ENCODE results near the gene NELL1.

- no peak for TF ChIP-seq EZH2 (IDR thresholded peaks at IDR 0.05; ENCODE audit: borderline replicate concordance, low read length)
- TF ChIP-seq CTCF (conservative IDR thresholded peaks at IDR 0.05 in 1 of 2, IDR thresholded peaks at IDR 0.05 in 1 of 2; ENCODE audit: extremely low read depth in 1 of 2, insufficient read depth in 1 of 2, low read depth in 1 of 2, low read length in 2 of 2) = no peak
Observed at GRCh38 chr11:21564095-21564494, 894.7 kb downstream of the NELL1 start.

Data from mammary epithelial cell (primary cell).